DOHH2 (cell line): Measurements from ENCODE around the gene NCBP2.

ENCODE experiments used
- H3F3A ChIP-seq: fragments of 200-600 bp; sonication (generic), shearing (Covaris generic); 2 replicates; pipeline ENCODE4 v1.6.0; 2016; ENCODE audit warnings: antibody characterized with exemption, mild to moderate bottlenecking; ENCODE audit not compliant: control insufficient read depth, insufficient read depth
- H3K27ac ChIP-seq: fragments of 200-600 bp; sonication (generic); 2 replicates; pipeline ENCODE4 v1.5.1; 2014; ENCODE audit warnings: low read depth, mild to moderate bottlenecking, low read length, moderate library complexity
- H3K27me3 ChIP-seq: fragments of 200-600 bp; sonication (generic); 2 replicates; pipeline ENCODE4 v1.6.1; 2014; ENCODE audit warnings: mild to moderate bottlenecking, low read length, mixed read lengths; ENCODE audit not compliant: control insufficient read depth
- H3K36me3 ChIP-seq: fragments of 200-600 bp; sonication (generic); 2 replicates; pipeline ENCODE4 v1.6.1; 2014; ENCODE audit warnings: mild to moderate bottlenecking, low read length, moderate library complexity, mixed read lengths; ENCODE audit not compliant: control insufficient read depth
- H3K4me1 ChIP-seq: fragments of 200-600 bp; sonication (generic); 2 replicates; pipeline ENCODE4 v1.6.1; 2014; ENCODE audit warnings: mild to moderate bottlenecking, low read length, mixed read lengths; ENCODE audit not compliant: control insufficient read depth
- H3K4me2 ChIP-seq: fragments of 200-600 bp; sonication (generic); 2 replicates; pipeline ENCODE4 v1.6.0; 2014; ENCODE audit warnings: mild to moderate bottlenecking, low read length, moderate library complexity
- H3K4me3 ChIP-seq: fragments of 200-600 bp; sonication (generic); 2 replicates; pipeline ENCODE4 v1.5.1; 2014; ENCODE audit warnings: mild to moderate bottlenecking, low read length, mixed read lengths
- H3K79me2 ChIP-seq: fragments of 200-600 bp; sonication (generic); 2 replicates; pipeline ENCODE4 v1.6.1; 2014; ENCODE audit warnings: mild to moderate bottlenecking, low read length, mixed read lengths; ENCODE audit not compliant: control insufficient read depth
- H3K9me2 ChIP-seq: fragments of 200-600 bp; sonication (generic); replicated peaks from 2 replicates; pipeline ENCODE4 v1.6.1; 2014; ENCODE audit warnings: mild to moderate bottlenecking, low read length, mixed read lengths; ENCODE audit not compliant: control insufficient read depth
- H3K9me3 ChIP-seq: fragments of 200-600 bp; sonication (generic); 2 replicates; pipeline ENCODE4 v1.6.1; 2014; ENCODE audit warnings: antibody characterized with exemption, low read length, mixed read lengths; ENCODE audit not compliant: control insufficient read depth, insufficient read depth
- H4K20me1 ChIP-seq: fragments of 200-600 bp; sonication (generic); 2 replicates; pipeline ENCODE4 v1.6.0; 2014; ENCODE audit warnings: low read depth, mild to moderate bottlenecking, antibody characterized with exemption, low read length, moderate library complexity; ENCODE audit not compliant: control insufficient read depth, insufficient read depth
- EZH2phosphoT487 ChIP-seq: fragments of 200-600 bp; sonication (generic); IDR thresholded peaks from 2 replicates; pipeline ENCODE4 v1.6.1; 2017; ENCODE audit warnings: borderline replicate concordance, mild to moderate bottlenecking, antibody characterized with exemption, low read length, moderate library complexity, mixed read lengths
- TF ChIP-seq, protein P1 (sequence below): fragments of 200-600 bp; sonication (generic); IDR thresholded peaks from one replicate; pipeline ENCODE4 v1.5.1; 2014; ENCODE audit warnings: antibody characterized with exemption, mild to moderate bottlenecking, low read depth, low read length; ENCODE audit not compliant: poor library complexity, severe bottlenecking

The NCBP2 gene

DNA sequence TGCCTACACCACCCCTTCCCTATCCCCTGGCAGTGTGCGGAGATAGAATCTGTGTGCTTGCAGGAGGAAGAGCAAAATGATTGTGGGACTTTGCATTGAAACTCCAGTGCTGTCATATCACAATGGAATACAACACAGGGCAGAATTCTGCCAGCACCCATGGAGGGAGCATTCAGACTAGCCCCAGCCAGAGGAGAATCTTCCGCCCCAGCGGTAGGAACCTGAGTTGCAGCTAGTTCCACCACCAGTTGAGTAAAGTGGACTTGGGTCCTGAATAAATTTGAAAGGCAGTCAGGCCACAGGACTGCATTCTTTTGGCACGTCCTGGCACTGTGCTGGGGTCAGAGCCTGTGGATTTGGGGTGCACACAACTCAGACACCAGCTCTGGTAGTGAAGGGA is 27.5 kb downstream of the NCBP2 start:
- no peaks in the 10 kb centered on the region for H3K27me3 ChIP-seq
- TF ChIP-seq, protein P1, sequence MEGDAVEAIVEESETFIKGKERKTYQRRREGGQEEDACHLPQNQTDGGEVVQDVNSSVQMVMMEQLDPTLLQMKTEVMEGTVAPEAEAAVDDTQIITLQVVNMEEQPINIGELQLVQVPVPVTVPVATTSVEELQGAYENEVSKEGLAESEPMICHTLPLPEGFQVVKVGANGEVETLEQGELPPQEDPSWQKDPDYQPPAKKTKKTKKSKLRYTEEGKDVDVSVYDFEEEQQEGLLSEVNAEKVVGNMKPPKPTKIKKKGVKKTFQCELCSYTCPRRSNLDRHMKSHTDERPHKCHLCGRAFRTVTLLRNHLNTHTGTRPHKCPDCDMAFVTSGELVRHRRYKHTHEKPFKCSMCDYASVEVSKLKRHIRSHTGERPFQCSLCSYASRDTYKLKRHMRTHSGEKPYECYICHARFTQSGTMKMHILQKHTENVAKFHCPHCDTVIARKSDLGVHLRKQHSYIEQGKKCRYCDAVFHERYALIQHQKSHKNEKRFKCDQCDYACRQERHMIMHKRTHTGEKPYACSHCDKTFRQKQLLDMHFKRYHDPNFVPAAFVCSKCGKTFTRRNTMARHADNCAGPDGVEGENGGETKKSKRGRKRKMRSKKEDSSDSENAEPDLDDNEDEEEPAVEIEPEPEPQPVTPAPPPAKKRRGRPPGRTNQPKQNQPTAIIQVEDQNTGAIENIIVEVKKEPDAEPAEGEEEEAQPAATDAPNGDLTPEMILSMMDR: no peak
- no peak for TF ChIP-seq EZH2phosphoT487
- H3K79me2 ChIP-seq: no peaks in the 10 kb centered on the region
- no peak overlapping the region for H3K4me3 ChIP-seq
- no peak overlapping the region for H3K4me2 ChIP-seq
- H3K4me1 ChIP-seq: no peaks in the 10 kb centered on the region
- no peak overlapping the region for H3K27ac ChIP-seq
- no peaks in the 10 kb centered on the region for H3K9me3 ChIP-seq
- no peaks in the 10 kb centered on the region for H3K9me2 ChIP-seq
- peaks cover 16% of the 10 kb centered on the region for H3K36me3 ChIP-seq
- H4K20me1 ChIP-seq: no peaks in the 10 kb centered on the region
- H3F3A ChIP-seq: no peaks in the 10 kb centered on the region

DNA sequence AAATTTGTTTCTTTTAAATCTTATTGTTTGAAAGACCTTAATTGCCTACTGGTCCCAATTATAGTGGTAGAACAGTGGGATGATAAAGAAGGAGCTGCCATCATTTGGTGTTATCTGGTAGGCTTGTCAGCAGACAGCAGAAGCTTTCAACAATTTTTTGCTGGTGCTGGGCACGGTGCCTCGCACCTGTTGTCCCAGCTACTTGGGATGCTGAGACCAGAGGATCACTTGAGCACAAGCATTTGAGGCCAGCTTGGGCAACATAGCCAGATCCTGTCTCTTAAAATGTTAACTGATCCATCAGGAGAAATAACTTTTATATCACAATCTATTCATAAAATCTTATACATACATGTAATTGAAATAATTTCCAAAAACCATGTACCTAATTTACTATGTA is 38.6 kb downstream of the NCBP2 start:
- Histone ChIP-seq H3K9me2 (no peaks in the 10 kb centered on the region), H3K79me2 (no peaks in the 10 kb centered on the region), H3K4me3 (no peak overlapping the region), H3K4me2 (no peak overlapping the region), H3K4me1 (no peaks in the 10 kb centered on the region), H4K20me1 (no peaks in the 10 kb centered on the region), H3K36me3 (peaks cover 53% of the 10 kb centered on the region), H3K9me3 (no peaks in the 10 kb centered on the region), H3K27me3 (no peaks in the 10 kb centered on the region), H3K27ac (no peak overlapping the region), H3F3A (no peaks in the 10 kb centered on the region)
- TF ChIP-seq EZH2phosphoT487: no peak
- TF ChIP-seq, protein P1: no peak

DNA sequence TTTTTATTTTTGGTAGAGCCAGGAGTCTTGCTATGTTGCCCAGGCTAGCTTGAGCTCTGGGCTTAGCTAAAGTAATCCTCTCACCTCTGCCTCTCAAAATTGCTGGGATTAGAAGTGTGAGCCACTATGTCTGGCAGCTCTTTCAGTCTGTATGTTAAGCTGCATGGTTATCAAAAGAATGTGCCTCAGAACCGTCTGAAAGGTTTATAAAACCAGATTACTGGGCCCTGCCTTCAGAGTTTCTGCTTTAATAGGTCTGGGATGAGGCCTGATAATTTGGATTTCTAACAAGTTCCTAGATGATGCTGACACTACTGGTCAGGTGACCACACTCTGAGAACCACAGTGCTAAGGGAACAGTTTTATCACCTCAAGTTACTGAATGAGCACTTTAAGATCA is 40.0 kb downstream of the NCBP2 start:
- H3F3A ChIP-seq: no peaks in the 10 kb centered on the region
- no peak overlapping the region for H3K4me2 ChIP-seq
- H4K20me1 ChIP-seq: no peaks in the 10 kb centered on the region
- H3K4me3 ChIP-seq: no peak overlapping the region
- H3K79me2 ChIP-seq: peaks cover 5% of the 10 kb centered on the region
- H3K27ac ChIP-seq: no peak overlapping the region
- no peaks in the 10 kb centered on the region for H3K4me1 ChIP-seq
- peaks cover 53% of the 10 kb centered on the region for H3K36me3 ChIP-seq
- no peaks in the 10 kb centered on the region for H3K9me2 ChIP-seq
- H3K9me3 ChIP-seq: no peaks in the 10 kb centered on the region
- no peaks in the 10 kb centered on the region for H3K27me3 ChIP-seq
- TF ChIP-seq EZH2phosphoT487: no peak
- TF ChIP-seq, protein P1: no peak

DNA sequence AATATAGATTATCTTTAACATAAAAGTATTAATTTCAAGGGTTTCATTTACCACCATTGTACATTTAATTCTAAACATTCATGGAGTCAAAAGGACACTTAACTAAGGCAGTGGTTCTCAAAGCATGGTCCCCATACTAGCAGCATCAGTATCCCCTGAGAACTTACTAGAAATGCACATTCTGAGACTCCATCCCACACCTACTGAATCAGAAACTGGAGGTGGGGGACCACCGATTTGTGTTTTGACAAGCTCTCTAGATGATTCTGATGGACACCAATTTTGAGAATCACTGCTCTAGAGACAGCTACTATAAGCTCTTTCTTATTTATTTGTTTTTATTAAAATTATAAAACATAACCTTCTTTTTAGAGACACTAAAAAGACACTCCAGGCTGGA is 40.6 kb downstream of the NCBP2 start:
- Histone ChIP-seq H3K9me2 (no peaks in the 10 kb centered on the region), H3K27ac (no peak overlapping the region), H3F3A (no peaks in the 10 kb centered on the region), H3K79me2 (peaks cover 10% of the 10 kb centered on the region), H3K27me3 (no peaks in the 10 kb centered on the region), H3K4me3 (no peak overlapping the region), H3K4me1 (no peaks in the 10 kb centered on the region), H3K36me3 (peaks cover 51% of the 10 kb centered on the region), H4K20me1 (no peaks in the 10 kb centered on the region), H3K9me3 (no peaks in the 10 kb centered on the region), H3K4me2 (no peak overlapping the region)
- TF ChIP-seq, protein P1: no peak
- no peak for TF ChIP-seq EZH2phosphoT487
